ENCODE measurements around the gene HNRNPK.

HNRNPK gene

DNA sequence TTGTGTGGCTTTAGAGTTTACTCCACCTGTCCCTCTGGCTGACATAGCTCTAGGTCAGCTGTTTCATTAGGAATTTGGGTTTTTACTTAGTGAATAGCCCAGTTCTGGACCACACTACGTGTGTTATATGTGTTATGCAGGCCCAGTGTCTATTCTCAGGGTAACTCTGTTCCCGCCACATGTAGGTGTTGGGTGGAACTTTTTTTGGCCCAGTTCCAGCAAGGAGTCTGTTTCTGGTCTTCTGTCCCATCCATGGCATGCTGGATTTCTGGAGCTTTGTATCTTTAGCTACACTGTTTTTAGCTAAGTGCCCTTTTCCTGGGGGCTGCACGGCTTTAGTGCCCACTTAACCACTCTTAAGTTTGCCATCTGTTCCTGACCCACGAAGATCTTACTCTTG lies 16.1 kb upstream of the HNRNPK start:
- peaks cover 22% of the 10 kb centered on the region for H3K36me3 ChIP-seq (ENCODE audit: low read length)
- H4K20me1 ChIP-seq (ENCODE audit: low read depth, low read length): peaks cover 10% of the 10 kb centered on the region; the same call in 1 of the 2 replicates
- H3K27ac ChIP-seq (ENCODE audit: low read depth, low read length): no peak overlapping the region
- H3K4me2 ChIP-seq (ENCODE audit: low read depth, low read length, poor library complexity, severe bottlenecking): no peak overlapping the region
- no peaks in the 10 kb centered on the region for H3K27me3 ChIP-seq (ENCODE audit: low read length)
- peaks cover 76% of the 10 kb centered on the region for H3K79me2 ChIP-seq (ENCODE audit: insufficient read depth, low read length)
- no peaks in the 10 kb centered on the region for H3K9me2 ChIP-seq (replicated peaks; ENCODE audit: insufficient read depth, low read length)
- no peak overlapping the region for H3K4me3 ChIP-seq (ENCODE audit: insufficient read depth, low read length, poor library complexity, severe bottlenecking)
- TF ChIP-seq, protein P1, sequence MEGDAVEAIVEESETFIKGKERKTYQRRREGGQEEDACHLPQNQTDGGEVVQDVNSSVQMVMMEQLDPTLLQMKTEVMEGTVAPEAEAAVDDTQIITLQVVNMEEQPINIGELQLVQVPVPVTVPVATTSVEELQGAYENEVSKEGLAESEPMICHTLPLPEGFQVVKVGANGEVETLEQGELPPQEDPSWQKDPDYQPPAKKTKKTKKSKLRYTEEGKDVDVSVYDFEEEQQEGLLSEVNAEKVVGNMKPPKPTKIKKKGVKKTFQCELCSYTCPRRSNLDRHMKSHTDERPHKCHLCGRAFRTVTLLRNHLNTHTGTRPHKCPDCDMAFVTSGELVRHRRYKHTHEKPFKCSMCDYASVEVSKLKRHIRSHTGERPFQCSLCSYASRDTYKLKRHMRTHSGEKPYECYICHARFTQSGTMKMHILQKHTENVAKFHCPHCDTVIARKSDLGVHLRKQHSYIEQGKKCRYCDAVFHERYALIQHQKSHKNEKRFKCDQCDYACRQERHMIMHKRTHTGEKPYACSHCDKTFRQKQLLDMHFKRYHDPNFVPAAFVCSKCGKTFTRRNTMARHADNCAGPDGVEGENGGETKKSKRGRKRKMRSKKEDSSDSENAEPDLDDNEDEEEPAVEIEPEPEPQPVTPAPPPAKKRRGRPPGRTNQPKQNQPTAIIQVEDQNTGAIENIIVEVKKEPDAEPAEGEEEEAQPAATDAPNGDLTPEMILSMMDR (IDR thresholded peaks at IDR 0.05; ENCODE audit: insufficient read depth, low read length, poor library complexity, severe bottlenecking): no peak
- no peak for TF ChIP-seq EZH2phosphoT487 (conservative IDR thresholded peaks at IDR 0.05; ENCODE audit: low read length)
- peaks cover 10% of the 10 kb centered on the region; the same call in 1 of the 2 replicates for H3F3A ChIP-seq (ENCODE audit: insufficient read depth)
- no peak overlapping the region for H2AFZ ChIP-seq (ENCODE audit: low read depth, low read length, severe bottlenecking)
- no peak overlapping the region for H3K9ac ChIP-seq (ENCODE audit: low read length)
- no peaks in the 10 kb centered on the region for H3K9me3 ChIP-seq (ENCODE audit: insufficient read depth, low read length)

DNA sequence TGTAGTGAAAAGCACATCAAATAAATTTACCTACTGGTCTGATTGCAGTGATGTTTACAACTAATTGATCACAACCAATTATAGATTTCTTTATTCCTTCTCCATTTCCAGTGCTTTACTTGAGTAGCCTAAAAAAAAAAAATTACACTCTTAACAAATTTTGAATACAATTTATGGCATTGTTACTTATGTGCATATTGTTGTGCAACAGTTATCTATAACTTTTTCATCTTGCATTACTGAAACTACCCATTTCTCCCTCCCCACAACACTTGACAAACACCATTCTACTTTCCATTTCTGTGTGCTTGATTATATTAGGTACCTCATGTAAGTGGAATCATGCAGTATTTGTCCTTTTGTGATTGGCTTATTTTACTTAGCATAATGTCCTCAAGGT lies 12.9 kb upstream of the HNRNPK start:
- Histone ChIP-seq H3K36me3 (ENCODE audit: low read length) (peaks cover 15% of the 10 kb centered on the region; the same call in 1 of the 2 replicates), H2AFZ (ENCODE audit: low read depth, low read length, severe bottlenecking) (no peak overlapping the region), H4K20me1 (ENCODE audit: low read depth, low read length) (peaks cover 11% of the 10 kb centered on the region; the same call in 1 of the 2 replicates), H3K4me2 (ENCODE audit: low read depth, low read length, poor library complexity, severe bottlenecking) (no peak overlapping the region), H3K27ac (ENCODE audit: low read depth, low read length) (no peak overlapping the region), H3K27me3 (ENCODE audit: low read length) (no peaks in the 10 kb centered on the region), H3F3A (ENCODE audit: insufficient read depth) (peaks cover 4% of the 10 kb centered on the region; the same call in 1 of the 2 replicates), H3K4me3 (ENCODE audit: insufficient read depth, low read length, poor library complexity, severe bottlenecking) (no peak overlapping the region), H3K9me2 (replicated peaks; ENCODE audit: insufficient read depth, low read length) (no peaks in the 10 kb centered on the region), H3K79me2 (ENCODE audit: insufficient read depth, low read length) (peaks cover 99% of the 10 kb centered on the region), H3K9me3 (ENCODE audit: insufficient read depth, low read length) (no peaks in the 10 kb centered on the region), H3K9ac (ENCODE audit: low read length) (no peak overlapping the region)
- TF ChIP-seq, protein P1 (IDR thresholded peaks at IDR 0.05; ENCODE audit: insufficient read depth, low read length, poor library complexity, severe bottlenecking): no peak
- no peak for TF ChIP-seq EZH2phosphoT487 (conservative IDR thresholded peaks at IDR 0.05; ENCODE audit: low read length)

DNA sequence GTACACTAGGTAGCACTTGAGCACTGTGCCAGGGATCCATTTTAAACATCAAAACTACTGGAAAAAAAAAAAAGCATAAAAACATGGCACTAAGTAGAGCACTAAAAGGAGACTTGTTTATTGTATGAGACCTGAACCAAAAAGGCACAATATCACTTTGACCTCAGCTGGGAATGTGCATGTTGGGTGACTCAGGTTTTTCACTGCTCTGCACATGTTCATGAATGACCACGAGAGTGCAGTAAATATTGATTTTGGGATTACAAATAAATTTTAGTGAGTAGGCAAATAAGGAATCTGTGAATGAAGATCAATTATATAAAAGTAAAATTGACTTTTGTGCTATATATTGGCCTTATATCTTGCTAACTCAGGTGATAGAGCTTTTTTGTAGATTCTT lies 12.4 kb upstream of the HNRNPK start:
- H3K27ac ChIP-seq (ENCODE audit: low read depth, low read length): no peak overlapping the region
- H3K9me2 ChIP-seq (replicated peaks; ENCODE audit: insufficient read depth, low read length): no peaks in the 10 kb centered on the region
- no peaks in the 10 kb centered on the region for H3K9me3 ChIP-seq (ENCODE audit: insufficient read depth, low read length)
- no peak overlapping the region for H3K9ac ChIP-seq (ENCODE audit: low read length)
- H3K4me2 ChIP-seq (ENCODE audit: low read depth, low read length, poor library complexity, severe bottlenecking): no peak overlapping the region
- no peak overlapping the region for H2AFZ ChIP-seq (ENCODE audit: low read depth, low read length, severe bottlenecking)
- H3K27me3 ChIP-seq (ENCODE audit: low read length): no peaks in the 10 kb centered on the region
- peaks cover 15% of the 10 kb centered on the region; the same call in 1 of the 2 replicates for H3K36me3 ChIP-seq (ENCODE audit: low read length)
- H3K4me3 ChIP-seq (ENCODE audit: insufficient read depth, low read length, poor library complexity, severe bottlenecking): no peak overlapping the region
- H4K20me1 ChIP-seq (ENCODE audit: low read depth, low read length): peaks cover 15% of the 10 kb centered on the region; the same call in 1 of the 2 replicates
- peaks cover 99% of the 10 kb centered on the region for H3K79me2 ChIP-seq (ENCODE audit: insufficient read depth, low read length)
- TF ChIP-seq, protein P1 (IDR thresholded peaks at IDR 0.05; ENCODE audit: insufficient read depth, low read length, poor library complexity, severe bottlenecking): no peak
- no peak for TF ChIP-seq EZH2phosphoT487 (conservative IDR thresholded peaks at IDR 0.05; ENCODE audit: low read length)
- peaks cover 4% of the 10 kb centered on the region; the same call in 1 of the 2 replicates for H3F3A ChIP-seq (ENCODE audit: insufficient read depth)

All from SU-DHL-6 (cell line).